Measurements from ENCODE around the gene TSGA10. TPM values are rescaled to one million over a fixed set of nuclear protein-coding genes. Genes with fewer than 3 reads are reported as not detected.

The TSGA10 gene
- total and polyA plus RNA-seq, 2 experiments from 2014 or later, result 6.4 to 24.2 TPM

- no peak for TF ChIP-seq ZNF462 (CRISPR knock-in tag; IDR thresholded peaks at IDR 0.05)
- TF ChIP-seq POLR2AphosphoS5 (IDR thresholded peaks at IDR 0.05; ENCODE audit: low read depth), result peak; percentile 88
- peak; percentile 71 for TF ChIP-seq CREB1 (CRISPR knock-in tag; IDR thresholded peaks at IDR 0.05; ENCODE audit: low read depth)
These were observed 26.2 kb upstream of the TSGA10 start, which contains the start of the genes MITD1 and MRPL30 (continued) for GRCh38 chr2:99180755-99181623.

- DNase-seq (ENCODE audit: low spot score), result no peak
- Mint-ChIP-seq H3K27ac (no peak overlapping the region), H3K4me1 (no peaks in the 10 kb centered on the region), H3K9me3 (no peaks in the 10 kb centered on the region), H3K27me3 (ENCODE audit: insufficient read depth, low read depth, poor library complexity) (peaks cover 2% of the 10 kb centered on the region), H3K4me3 (no peak overlapping the region), H3K36me3 (ENCODE audit: low read depth) (peaks cover 20% of the 10 kb centered on the region; the same call in 1 of the 3 replicates)
- peaks cover 5% of the 10 kb centered on the region; the same call in 1 of the 2 replicates for H3K79me2 ChIP-seq (replicated peaks; ENCODE audit: insufficient read depth)
- H3K9me2 ChIP-seq (ENCODE audit: insufficient read depth), result no peaks in the 10 kb centered on the region
- no peaks in the 10 kb centered on the region for H3K4me1 ChIP-seq (ENCODE audit: insufficient read depth)
- H3K27ac ChIP-seq (ENCODE audit: low read depth), result no peak overlapping the region
- peaks cover 12% of the 10 kb centered on the region; the same call in 1 of the 2 replicates for H3K36me3 ChIP-seq (ENCODE audit: insufficient read depth)
- no peaks in the 10 kb centered on the region for H3F3A ChIP-seq (replicated peaks; ENCODE audit: low read depth)
- no peak overlapping the region for H2AFZ ChIP-seq
- H3K4me2 ChIP-seq, result no peak overlapping the region
- ATAC-seq, result no peak
- H3K4me3 ChIP-seq, result no peak overlapping the region
- no peaks in the 10 kb centered on the region for H3K27me3 ChIP-seq (ENCODE audit: insufficient read depth)
- 0 out of 2 replicates have a peak, but pooled peaks cover 2% of the 10 kb centered on the region for H4K20me1 ChIP-seq (replicated peaks; ENCODE audit: insufficient read depth)
- TF ChIP-seq ETS1 (IDR thresholded peaks at IDR 0.05), result no peak
- TF ChIP-seq JUNB (IDR thresholded peaks at IDR 0.05; ENCODE audit: unreplicated experiment), result no peak
- TF ChIP-seq NANOG (IDR thresholded peaks at IDR 0.05; ENCODE audit: borderline replicate concordance), result no peak
- TF ChIP-seq EZH2 (IDR thresholded peaks at IDR 0.05; ENCODE audit: low read depth, unreplicated experiment), result no peak
- no peak for TF ChIP-seq ZNF114 (CRISPR knock-in tag; IDR thresholded peaks at IDR 0.05)
- TF ChIP-seq CREB1 (CRISPR knock-in tag; IDR thresholded peaks at IDR 0.05; ENCODE audit: low read depth), result no peak
- no peak for TF ChIP-seq STAT1 (IDR thresholded peaks at IDR 0.05; ENCODE audit: unreplicated experiment)
- no peak for TF ChIP-seq CTCF (conservative IDR thresholded peaks at IDR 0.05; ENCODE audit: low read depth in 2 of 2)
- TF ChIP-seq EZH2phosphoT487 (IDR thresholded peaks at IDR 0.05; ENCODE audit: unreplicated experiment), result no peak
- TF ChIP-seq ZNF331 (CRISPR knock-in tag; IDR thresholded peaks at IDR 0.05; ENCODE audit: low read depth), result no peak
These were observed 16.8 kb upstream of the TSGA10 start for GRCh38 chr2:99171377-99172140.

Measured in GM23338 (cell line).